NCI-H146 treated with DMSO at 0.1 percent for 48 hours (cell line): Measurements from ENCODE around the gene DGCR8.

ENCODE experiments used
- DNase-seq: peaks from one replicate; lab custom pipeline; 2025; ENCODE audit not compliant: unreplicated experiment; lab: John Stamatoyannopoulos, UW

The DGCR8 gene

GRCh38 chr22:20079745-20080444 is at the start of gene DGCR8:
TSS of gene DGCR8 (plus strand) at chr22:20080241. CDS start at chr22:20085964, 5,723 bp downstream.
- DNase-seq = peak; percentile 85

DNA sequence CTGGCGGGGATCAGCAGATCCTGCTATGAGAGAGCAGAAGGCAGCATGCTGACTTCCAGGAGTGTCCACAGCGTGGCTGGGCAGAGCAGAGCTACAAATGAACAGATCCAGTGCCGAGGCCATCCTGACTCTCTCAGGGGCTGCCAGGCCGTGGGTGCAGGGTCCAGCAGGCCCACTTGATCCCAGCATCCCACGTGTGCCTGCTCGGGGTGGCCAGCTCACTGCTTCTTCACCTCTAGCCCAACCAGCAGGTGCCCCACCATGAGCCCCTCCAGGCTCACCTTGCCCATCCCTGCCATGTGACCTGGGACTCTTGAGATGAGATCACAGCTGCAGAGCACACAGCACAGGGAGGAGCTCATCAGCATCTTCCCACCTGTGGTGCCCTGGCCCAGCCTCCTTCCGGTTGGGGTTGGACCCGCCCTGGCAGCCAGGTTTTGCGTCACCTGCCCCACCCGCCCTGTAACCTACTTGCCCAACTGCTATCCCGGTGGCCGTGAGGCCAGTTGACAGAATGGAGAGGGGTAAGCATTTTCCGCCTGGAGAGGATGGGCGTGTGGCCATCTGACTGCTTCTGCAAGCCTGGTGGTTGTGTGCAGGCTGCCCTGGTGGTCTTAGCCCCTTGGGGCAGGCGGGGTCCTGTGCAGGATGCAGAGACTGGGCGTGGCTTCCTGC is 48.2 kb upstream of the DGCR8 start:
- DNase-seq = peak; percentile 28

DNA sequence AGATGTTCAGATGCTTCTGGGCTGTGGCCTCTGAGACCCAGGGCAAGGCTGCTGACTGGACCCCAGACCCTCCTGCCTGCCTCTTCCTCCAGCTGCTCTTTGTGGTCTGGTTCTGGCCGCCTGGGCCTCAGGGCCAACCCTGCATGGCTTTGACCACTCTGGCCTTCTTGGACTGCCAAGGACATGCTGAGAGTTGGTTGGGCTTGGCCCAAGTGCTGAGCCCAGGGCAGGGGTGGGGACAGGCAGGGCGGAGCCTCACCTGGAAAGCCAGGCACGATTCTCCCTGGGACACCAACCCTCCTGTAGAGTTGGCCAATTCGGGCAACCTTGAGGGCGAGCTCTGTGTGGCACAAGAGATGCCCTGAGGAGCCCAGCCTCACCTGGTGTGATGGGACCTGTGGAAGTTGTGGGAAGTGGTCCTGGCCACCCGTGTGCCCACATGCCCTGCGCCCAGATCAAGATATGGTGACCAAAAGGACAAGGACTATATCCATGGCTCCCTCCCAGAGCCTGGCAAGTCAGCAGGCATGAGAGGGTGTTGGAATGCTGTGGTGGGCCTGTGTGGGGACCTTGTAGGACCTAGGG is 47.5 kb upstream of the DGCR8 start:
- DNase-seq = no peak

DNA sequence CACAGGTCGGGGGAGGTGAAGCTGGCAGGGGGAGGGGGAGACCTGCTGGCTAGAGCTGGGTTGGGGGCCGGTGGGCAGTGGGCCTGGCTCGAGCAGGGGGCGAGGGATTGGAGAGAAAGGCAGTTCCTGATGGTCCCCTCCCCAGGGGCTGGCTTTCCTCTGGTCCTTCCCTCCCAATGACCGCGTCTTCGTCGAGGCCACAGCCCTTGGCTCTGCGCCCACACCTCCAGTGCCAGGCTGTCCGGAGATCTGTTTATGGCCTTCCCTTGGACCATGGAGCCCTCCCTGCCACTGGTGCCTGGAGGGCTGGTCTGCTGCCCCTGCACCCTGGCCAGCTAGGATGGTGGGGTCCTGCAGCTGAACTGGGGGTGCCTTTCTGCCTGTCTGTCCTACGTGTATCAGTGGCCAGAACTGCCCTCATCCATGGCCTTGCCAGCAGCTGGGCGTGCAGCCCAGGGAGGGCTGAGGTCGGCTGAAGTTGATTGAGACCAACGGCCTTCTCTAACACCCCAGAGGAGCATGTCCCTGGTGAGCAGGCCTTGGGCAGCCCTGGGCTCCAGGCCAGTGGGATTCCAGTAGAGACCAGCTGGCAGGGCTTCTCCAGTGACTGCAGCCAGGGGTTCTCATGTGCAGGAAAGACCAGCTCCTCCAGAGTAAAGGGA is 46.9 kb upstream of the DGCR8 start:
- DNase-seq = no peak

DNA sequence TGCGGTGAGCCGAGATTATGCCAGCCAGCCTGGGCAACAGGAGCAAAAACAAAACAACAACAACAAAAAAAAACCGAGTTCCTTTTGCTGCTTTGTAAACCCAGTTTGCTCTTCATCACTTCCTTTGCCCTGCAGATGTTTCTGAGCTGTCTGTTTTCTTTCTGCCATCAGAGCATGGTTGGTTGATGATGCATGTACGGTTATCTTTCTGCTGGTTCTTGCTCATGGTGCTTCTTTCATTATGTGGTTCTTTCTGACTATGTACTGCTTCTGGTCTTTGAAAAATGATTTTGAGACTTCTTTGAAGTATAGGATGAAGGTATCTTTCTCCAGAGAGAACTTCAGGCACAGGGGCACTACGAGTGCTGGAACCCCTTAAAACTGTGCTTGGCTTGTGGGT is 45.9 kb upstream of the DGCR8 start:
- no peak for DNase-seq

- DNase-seq = no peak
These were observed 44.5 kb upstream of the DGCR8 start for GRCh38 chr22:20035375-20036083.

- DNase-seq = no peak
These were observed 44.0 kb upstream of the DGCR8 start for GRCh38 chr22:20036084-20036482.

- no peak for DNase-seq
These were observed 43.3 kb upstream of the DGCR8 start for GRCh38 chr22:20036535-20037392.

- DNase-seq = no peak
These were observed 42.6 kb upstream of the DGCR8 start for GRCh38 chr22:20037419-20037818.

DNA sequence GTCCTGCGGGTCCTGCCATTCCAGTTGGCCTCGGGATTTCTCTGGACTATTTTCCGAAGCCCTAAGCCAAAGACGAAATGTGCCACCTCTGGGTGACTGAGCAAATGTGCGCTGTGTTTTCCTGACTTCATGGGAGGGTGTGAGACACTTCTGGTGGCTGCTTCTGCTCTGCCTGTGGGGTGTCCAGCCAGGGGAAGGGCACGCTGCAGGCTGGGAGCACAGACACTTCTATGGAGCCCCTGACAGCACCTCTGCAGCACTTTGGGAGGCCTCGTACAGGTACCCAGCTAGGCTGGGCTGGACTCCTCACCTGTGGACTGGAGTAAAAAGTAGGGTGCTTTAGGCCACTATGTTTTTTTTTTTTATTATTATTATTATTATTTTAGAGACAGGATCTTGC is 41.5 kb upstream of the DGCR8 start:
- DNase-seq = no peak

DNA sequence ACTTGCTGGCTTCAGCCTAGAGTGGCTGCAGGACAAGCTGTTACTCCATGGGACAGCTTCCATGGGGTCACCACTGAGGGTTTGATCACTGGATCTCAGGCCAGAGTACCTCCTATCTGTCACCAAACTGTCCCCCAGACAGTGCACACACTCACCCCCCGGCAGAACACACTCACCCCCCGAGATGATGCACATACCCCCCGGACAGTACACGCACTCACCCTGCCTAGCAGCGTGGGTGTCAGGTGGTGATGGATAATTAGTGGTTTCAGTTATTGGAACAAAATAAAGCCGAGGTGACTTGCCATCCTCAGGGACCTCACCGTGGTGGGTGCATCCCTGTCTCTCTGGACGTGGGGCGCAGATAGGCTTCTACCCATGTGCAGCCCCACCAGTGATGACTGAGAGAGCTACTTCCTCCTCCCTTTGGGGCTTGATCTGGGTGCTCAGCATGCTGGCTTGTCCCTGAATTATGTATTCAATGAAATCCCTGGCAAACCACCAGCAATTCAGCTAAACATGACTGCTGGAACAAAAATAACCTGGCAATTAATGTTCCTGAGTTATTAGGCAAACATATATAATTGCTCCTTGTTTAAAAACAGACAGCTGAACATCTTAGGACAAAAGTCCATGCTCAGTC is 40.2 kb upstream of the DGCR8 start:
- DNase-seq = peak; percentile 18

DNA sequence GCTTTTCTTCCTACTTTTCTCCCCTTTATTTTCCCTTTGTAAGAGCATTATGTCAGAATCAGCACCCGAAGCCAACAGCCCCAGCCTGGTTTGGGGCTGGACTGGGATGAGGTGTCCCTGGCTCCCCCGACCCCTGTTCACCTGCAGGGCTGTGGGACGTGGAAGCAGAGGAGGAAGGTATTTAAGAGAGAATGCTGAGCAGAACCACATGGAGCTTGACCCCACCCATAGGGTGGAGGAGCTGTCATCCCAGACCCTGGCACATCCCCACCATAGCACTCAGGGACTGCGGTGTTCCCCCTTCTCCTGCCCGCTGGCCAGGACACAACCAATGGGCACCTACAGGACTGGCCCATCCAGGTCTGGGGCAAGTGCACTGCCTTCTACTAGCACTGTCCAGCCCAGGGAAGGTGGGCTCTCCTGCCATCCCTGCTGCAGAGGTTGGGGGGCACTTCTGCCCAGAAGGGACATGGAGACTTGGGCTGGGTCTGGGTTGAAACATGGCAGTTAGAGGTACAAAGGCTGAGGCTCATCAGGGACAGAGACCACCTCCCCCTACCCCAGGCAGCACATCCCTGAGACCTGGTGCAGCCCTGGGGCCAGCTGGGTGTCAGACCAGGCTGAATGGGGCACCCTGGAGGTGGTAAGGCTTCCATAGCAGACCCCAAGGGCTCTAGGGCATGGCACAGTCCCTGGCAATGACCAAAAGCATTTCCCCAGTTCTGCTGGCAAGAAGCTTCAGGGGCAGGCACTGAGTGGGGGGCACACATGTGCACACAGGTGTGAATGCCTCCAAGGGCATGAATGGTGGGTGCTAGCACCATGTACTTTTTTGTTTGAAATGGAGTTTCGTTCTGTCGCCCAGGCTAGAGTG is 39.5 kb upstream of the DGCR8 start:
- DNase-seq = no peak

DNA sequence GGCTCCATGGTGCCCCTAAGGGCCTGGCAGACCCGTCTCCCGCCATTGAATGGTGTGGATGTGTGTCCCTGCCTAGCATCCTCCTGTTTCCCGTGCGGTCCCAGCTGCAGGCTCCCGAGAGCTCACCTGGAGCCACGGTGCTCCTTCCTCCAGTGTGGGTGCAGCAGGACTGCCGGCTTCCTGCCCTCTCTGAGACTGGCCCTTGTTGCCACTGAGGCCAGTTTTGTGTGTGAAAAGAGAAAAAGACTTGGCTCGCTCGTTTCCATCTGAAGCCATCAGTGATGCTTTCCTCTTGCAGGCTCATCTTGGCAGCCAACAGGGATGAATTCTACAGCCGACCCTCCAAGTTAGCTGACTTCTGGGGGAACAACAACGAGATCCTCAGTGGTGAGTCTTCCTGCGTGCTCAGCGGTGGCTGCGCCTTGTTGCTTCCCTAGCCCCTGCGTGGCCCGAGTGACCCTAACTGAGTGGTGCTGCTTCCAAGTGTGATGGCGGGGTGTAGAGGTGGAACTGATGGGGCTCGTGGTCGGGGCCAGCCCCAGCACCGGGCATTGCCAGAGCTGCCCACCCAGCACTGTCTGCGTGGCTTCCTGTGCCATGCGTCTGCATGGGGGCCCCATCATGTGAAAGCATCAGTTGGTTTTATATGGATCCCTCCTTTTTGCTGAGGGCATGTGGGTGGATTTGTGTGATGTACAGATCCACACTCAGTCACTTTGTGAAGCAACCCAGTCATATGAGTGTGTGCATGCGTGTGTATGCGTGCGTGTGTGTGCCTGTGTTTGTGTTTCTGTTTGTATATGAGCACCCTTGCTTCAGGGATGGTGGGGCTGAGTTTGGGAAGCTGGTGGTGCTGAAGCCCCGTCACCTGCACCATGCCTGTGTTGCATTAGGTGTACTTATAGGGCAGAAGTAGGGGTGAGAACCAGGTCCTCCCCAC is 36.7 kb upstream of the DGCR8 start:
- no peak for DNase-seq

GRCh38 chr22:20043997-20044342 is 36.1 kb upstream of the DGCR8 start:
- DNase-seq = no peak

GRCh38 chr22:20044495-20045151 is 35.4 kb upstream of the DGCR8 start:
- no peak for DNase-seq

DNA sequence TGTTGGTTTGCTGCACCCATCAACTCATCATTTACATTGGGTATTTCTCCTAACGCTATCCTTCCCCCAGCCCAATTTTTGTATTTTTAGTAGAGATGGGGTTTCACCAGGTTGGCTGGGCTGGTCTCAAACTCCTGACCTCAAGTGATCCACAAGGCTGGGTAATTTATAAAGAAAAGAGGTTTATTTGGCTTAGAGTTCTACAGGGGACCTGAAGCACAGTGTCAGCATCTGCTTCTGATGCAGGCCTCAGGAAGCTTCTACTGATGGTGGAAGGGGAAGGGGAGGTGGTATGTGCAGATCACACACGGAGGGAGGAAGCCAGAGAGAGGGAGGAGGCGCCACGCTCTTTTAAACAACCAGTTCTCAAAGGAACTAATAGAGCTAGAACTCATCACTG is 33.3 kb upstream of the DGCR8 start:
- no peak for DNase-seq

GRCh38 chr22:20051927-20052308 is 28.1 kb upstream of the DGCR8 start:
- no peak for DNase-seq
